AG04450 (cell line): ENCODE data around the gene ARHGAP32. TPM values are rescaled to one million over a fixed set of nuclear protein-coding genes. Genes with fewer than 3 reads are reported as not detected.

ENCODE experiments used
- CTCF ChIA-PET: fragments of 300-600, 350-600 bp; formaldehyde crosslinking; extraction: SDS; loops from one replicate; lab custom pipeline; 2022; ENCODE audit warnings: antibody characterized with exemption, inconsistent platforms; lab: Charles Lee
- POLR2A ChIA-PET: fragments of 350-600 bp; formaldehyde crosslinking; extraction: SDS; loops from one replicate; lab custom pipeline; 2021; ENCODE audit warnings: antibody characterized with exemption, inconsistent platforms; lab: Yijun Ruan, JAX
- DNase-seq: peaks from one replicate; pipeline ENCODE4 v3.0.0-alpha.2; 2011; ENCODE audit warnings: low read depth, low spot score
- H3K27ac ChIP-seq: one replicate; pipeline ENCODE4 v1.5.1; 2012; ENCODE audit warnings: low read depth, low read length, control low read depth
- H3K27me3 ChIP-seq: one replicate; pipeline ENCODE4 v1.6.0; 2012; ENCODE audit warnings: low read length; ENCODE audit not compliant: control insufficient read depth, insufficient read depth
- H3K4me3 ChIP-seq: 2 replicates; pipeline ENCODE4 v1.5.1; 2011; ENCODE audit warnings: mild to moderate bottlenecking, low read depth, low read length, control low read depth
- H3K9me3 ChIP-seq: 2 replicates; pipeline ENCODE4 v1.5.1; 2012; ENCODE audit warnings: low read length; ENCODE audit not compliant: control insufficient read depth, insufficient read depth
- CTCF ChIP-seq: IDR thresholded peaks from 2 replicates; pipeline ENCODE4 v1.5.1; 2011; ENCODE audit warnings: low read depth, low read length, control low read depth, inconsistent platforms
- polyA plus RNA-seq: library from polyadenylated mRNA; depleted of rRNA; stranded (reverse); fragments of >200 nt; gene quantifications from 2 replicates; pipeline ENCODE4 v1.2.3, GENCODE V29; 2011

Gene ARHGAP32
- polyA plus RNA-seq, 1 experiment: 7.5 TPM

DNA sequence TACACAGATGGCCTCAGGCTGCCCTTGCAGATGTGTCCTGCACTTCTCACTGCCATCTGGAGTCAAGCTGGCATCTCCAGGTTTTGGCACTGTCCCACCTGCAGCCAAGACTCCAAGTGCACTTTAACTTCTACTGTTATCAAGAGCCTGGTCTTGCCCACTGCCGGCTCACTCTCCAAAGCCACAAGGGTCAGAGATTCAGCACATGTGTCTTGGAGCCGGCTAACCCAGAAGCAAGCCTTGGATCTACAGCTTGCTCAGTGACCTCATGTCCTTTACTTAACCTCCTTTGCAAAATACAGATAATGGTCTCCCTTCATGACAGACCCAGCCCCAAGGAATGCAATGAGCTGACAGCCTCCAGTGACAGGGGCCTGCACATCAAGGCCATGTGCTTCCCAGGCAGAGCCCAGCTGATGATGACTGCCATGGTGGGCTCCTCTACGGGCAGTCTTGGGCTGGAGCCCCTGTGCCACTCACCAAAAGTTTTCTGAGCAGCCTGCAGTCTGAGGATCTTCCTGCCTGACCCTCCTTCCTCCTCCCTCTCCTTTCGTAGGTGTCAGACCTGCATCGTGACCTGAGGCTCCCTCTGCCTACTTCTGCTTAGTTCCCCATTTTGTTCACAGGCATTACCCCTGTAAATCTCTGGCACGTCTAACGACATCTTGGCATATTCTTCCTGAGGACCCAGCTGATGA lies 258.5 kb downstream of the ARHGAP32 start:
- Histone ChIP-seq H3K27ac (no peak overlapping the region), H3K9me3 (no peaks in the 10 kb centered on the region), H3K27me3 (peaks cover 18% of the 10 kb centered on the region), H3K4me3 (no peak overlapping the region)
- no peak for TF ChIP-seq CTCF
- DNase-seq: no peak
- ChIA-PET POLR2A (no interaction called here), CTCF (interaction anchor here (0.7 kb wide), 1 partner anchor 23 kb away, joined by 3 read pairs; no protein-coding TSS in a partner anchor)

- ChIA-PET POLR2A (no interaction called here), CTCF (no interaction called here)
- Histone ChIP-seq H3K9me3 (no peaks in the 10 kb centered on the region; the same call in 1 of the 2 replicates), H3K4me3 (no peak overlapping the region), H3K27me3 (peaks cover 8% of the 10 kb centered on the region), H3K27ac (no peak overlapping the region)
- no peak for DNase-seq
- TF ChIP-seq CTCF: no peak
Observed at GRCh38 chr11:128931668-128932067, 260.5 kb downstream of the ARHGAP32 start.

DNA sequence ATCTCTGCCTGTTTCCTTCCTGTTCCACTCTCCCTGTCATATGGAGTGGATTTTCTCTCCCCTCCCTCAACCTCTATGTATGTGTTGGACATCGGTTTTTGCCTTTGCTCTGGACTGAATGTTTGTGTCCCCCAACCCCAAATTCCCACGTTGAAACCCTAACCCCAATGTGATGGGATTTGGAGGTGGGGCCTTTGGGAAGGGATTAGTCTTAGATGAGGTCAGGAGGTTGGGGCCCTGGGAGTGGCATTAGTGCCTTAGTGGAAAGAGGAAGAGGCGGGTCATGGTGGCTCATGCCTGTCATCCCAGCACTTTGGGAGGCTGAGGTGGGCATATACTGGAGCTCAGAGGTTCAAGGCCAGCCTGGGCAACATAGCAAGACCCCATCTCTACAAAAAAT lies 261.1 kb downstream of the ARHGAP32 start:
- no peak overlapping the region for H3K27ac ChIP-seq
- no peak for TF ChIP-seq CTCF
- peaks cover 11% of the 10 kb centered on the region for H3K27me3 ChIP-seq
- H3K4me3 ChIP-seq: no peak overlapping the region
- no peaks in the 10 kb centered on the region; the same call in 1 of the 2 replicates for H3K9me3 ChIP-seq
- no peak for DNase-seq
- POLR2A ChIA-PET: no interaction called here
- CTCF ChIA-PET: no interaction called here

DNA sequence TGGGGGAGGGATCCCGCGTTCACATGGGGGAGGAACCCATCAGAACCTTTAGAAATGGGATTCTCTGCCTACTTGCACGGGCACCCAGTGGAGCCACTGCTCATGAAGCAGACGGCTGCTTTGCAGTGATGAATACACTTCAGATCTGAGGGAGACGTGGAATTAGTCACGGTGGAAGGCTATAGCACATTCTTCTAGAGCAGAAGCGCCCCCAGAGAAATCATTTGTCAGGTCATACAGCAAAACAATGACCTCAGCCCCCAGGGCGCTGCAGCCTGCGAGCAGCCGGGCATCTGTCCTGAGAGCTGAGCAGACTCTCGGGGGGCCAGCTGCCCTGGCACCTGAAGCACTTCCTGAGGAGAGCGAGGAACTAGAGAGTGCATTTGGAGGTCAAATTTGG lies 262.1 kb downstream of the ARHGAP32 start:
- no peak overlapping the region for H3K27ac ChIP-seq
- no peak for DNase-seq
- no peaks in the 10 kb centered on the region; the same call in 1 of the 2 replicates for H3K9me3 ChIP-seq
- no peak for TF ChIP-seq CTCF
- H3K27me3 ChIP-seq: peaks cover 12% of the 10 kb centered on the region
- no peak overlapping the region for H3K4me3 ChIP-seq
- CTCF ChIA-PET: interaction anchor here (0.5 to 2.5 kb wide), 3 partner anchors 27 to 45 kb away, joined by 3 to 15 read pairs (median 6); no protein-coding TSS in a partner anchor
- POLR2A ChIA-PET: no interaction called here

- Histone ChIP-seq H3K9me3 (no peaks in the 10 kb centered on the region; the same call in 1 of the 2 replicates), H3K27me3 (peaks cover 16% of the 10 kb centered on the region), H3K4me3 (no peak overlapping the region), H3K27ac (no peak overlapping the region)
- CTCF ChIA-PET: interaction anchor here (0.5 to 2.5 kb wide), 3 partner anchors 27 to 44 kb away, joined by 3 to 15 read pairs (median 6); no protein-coding TSS in a partner anchor
- no peak for TF ChIP-seq CTCF
- POLR2A ChIA-PET: interaction anchor here (0.7 kb wide), 1 partner anchor 13 kb away, joined by 8 read pairs; no protein-coding TSS in a partner anchor
- no peak for DNase-seq
Observed at GRCh38 chr11:128929468-128929867, 262.7 kb downstream of the ARHGAP32 start.
